Activated CD8-positive, alpha-beta T cell treated with anti-CD3 and anti-CD28 coated beads for 36 hours (primary cell): ENCODE data around the gene ANTXR1. TPM values are rescaled to one million over a fixed set of nuclear protein-coding genes. Genes with fewer than 3 reads are reported as not detected.

ENCODE experiments used
- ATAC-seq: fragments of 200-7000 bp; cut with Tn5 transposase; one replicate; pipeline ENCODE4 v1.10.0; 2021; ENCODE audit warnings: mild to moderate bottlenecking, moderate library complexity
- CTCF ChIA-PET: fragments of 350-600 bp; sonication (Branson Sonifier 250); formaldehyde crosslinking; loops from one replicate; lab custom pipeline; 2021; ENCODE audit warnings: antibody characterized with exemption; lab: Charles Lee
- POLR2A ChIA-PET: fragments of 350-600 bp; sonication (Branson Sonifier 250); formaldehyde crosslinking; loops from one replicate; lab custom pipeline; 2021; ENCODE audit warnings: antibody characterized with exemption; lab: Charles Lee
- DNase-seq: peaks from one replicate; pipeline ENCODE4 v3.0.0-alpha.2; 2020
- H3K27ac Mint-ChIP-seq: one replicate; pipeline ENCODE4 v1.8.0; 2021; ENCODE audit warnings: mild to moderate bottlenecking, mixed read lengths
- H3K27me3 Mint-ChIP-seq: one replicate; pipeline ENCODE4 v1.8.0; 2021; ENCODE audit warnings: mixed read lengths
- H3K36me3 Mint-ChIP-seq: one replicate; pipeline ENCODE4 v1.8.0; 2021; ENCODE audit warnings: low read depth, mixed read lengths
- H3K4me1 Mint-ChIP-seq: one replicate; pipeline ENCODE4 v1.8.0; 2021; ENCODE audit warnings: low read depth, mixed read lengths
- H3K4me3 Mint-ChIP-seq: one replicate; pipeline ENCODE4 v1.8.0; 2021; ENCODE audit warnings: mild to moderate bottlenecking, moderate library complexity, mixed read lengths
- H3K9me3 Mint-ChIP-seq: one replicate; pipeline ENCODE4 v1.8.0; 2021; ENCODE audit warnings: mixed read lengths
- CTCF ChIP-seq: fragments of 200-600 bp; IDR thresholded peaks from one replicate; pipeline ENCODE4 v1.8.0; 2022; ENCODE audit warnings: antibody characterized with exemption, mild to moderate bottlenecking
- intact Hi-C: fragments of 100-400 bp; cut with micrococcal nuclease; formaldehyde crosslinking; loops from one replicate; pipeline ENCODE4 v1.10.0; 2022
- total RNA-seq, 2 experiments: library from RNA; stranded (reverse); gene quantifications; one replicate each; pipeline ENCODE4 v1.2.3, GENCODE V29; 2021

Gene ANTXR1
- total RNA-seq, 2 experiments from 2014 or later, result 0.05 to 0.09 TPM

GRCh38 chr2:69260666-69261065 is 247.7 kb downstream of the ANTXR1 start:
- H3K4me3 Mint-ChIP-seq, result no peak overlapping the region
- no peak overlapping the region for H3K27ac Mint-ChIP-seq
- intact Hi-C loops, result no loop called here
- no peak for DNase-seq
- peaks cover 18% of the 10 kb centered on the region for H3K9me3 Mint-ChIP-seq
- ChIA-PET CTCF (no interaction called here), POLR2A (no interaction called here)
- H3K36me3 Mint-ChIP-seq, result no peaks in the 10 kb centered on the region
- peaks cover 16% of the 10 kb centered on the region for H3K27me3 Mint-ChIP-seq
- no peak for ATAC-seq
- no peak for TF ChIP-seq CTCF
- H3K4me1 Mint-ChIP-seq, result no peaks in the 10 kb centered on the region

- Mint-ChIP-seq H3K9me3 (no peaks in the 10 kb centered on the region), H3K36me3 (no peaks in the 10 kb centered on the region), H3K27ac (no peak overlapping the region), H3K27me3 (peaks cover 25% of the 10 kb centered on the region), H3K4me1 (no peaks in the 10 kb centered on the region), H3K4me3 (no peak overlapping the region)
- DNase-seq, result no peak
- no peak for ATAC-seq
- ChIA-PET POLR2A (no interaction called here), CTCF (no interaction called here)
- intact Hi-C loops, result no loop called here
- TF ChIP-seq CTCF, result no peak
These were observed 256.4 kb downstream of the ANTXR1 start for GRCh38 chr2:69269330-69269729.

GRCh38 chr2:69271831-69272257 is 258.9 kb downstream of the ANTXR1 start:
- no peak for TF ChIP-seq CTCF
- no peak overlapping the region for H3K4me3 Mint-ChIP-seq
- ATAC-seq (no peak), DNase-seq (no peak)
- peaks cover 28% of the 10 kb centered on the region for H3K27me3 Mint-ChIP-seq
- ChIA-PET POLR2A (no interaction called here), CTCF (interaction anchor here (1.4 kb wide), 1 partner anchor 34 kb away, joined by 4 read pairs; no protein-coding TSS in a partner anchor)
- intact Hi-C loops, result no loop called here
- H3K27ac Mint-ChIP-seq, result no peak overlapping the region
- H3K9me3 Mint-ChIP-seq, result no peaks in the 10 kb centered on the region
- no peaks in the 10 kb centered on the region for H3K36me3 Mint-ChIP-seq
- H3K4me1 Mint-ChIP-seq, result no peaks in the 10 kb centered on the region

GRCh38 chr2:69272803-69273471 is 260.0 kb downstream of the ANTXR1 start:
- no peak overlapping the region for H3K4me3 Mint-ChIP-seq
- H3K27me3 Mint-ChIP-seq, result peaks cover 27% of the 10 kb centered on the region
- H3K9me3 Mint-ChIP-seq, result no peaks in the 10 kb centered on the region
- intact Hi-C loops, result no loop called here
- ATAC-seq (no peak), DNase-seq (no peak)
- ChIA-PET POLR2A (no interaction called here), CTCF (no interaction called here)
- H3K27ac Mint-ChIP-seq, result no peak overlapping the region
- TF ChIP-seq CTCF, result no peak
- H3K4me1 Mint-ChIP-seq, result no peaks in the 10 kb centered on the region
- H3K36me3 Mint-ChIP-seq, result no peaks in the 10 kb centered on the region

GRCh38 chr2:69275490-69275889 is 262.5 kb downstream of the ANTXR1 start:
- Mint-ChIP-seq H3K27ac (no peak overlapping the region), H3K27me3 (peaks cover 22% of the 10 kb centered on the region), H3K4me3 (no peak overlapping the region), H3K9me3 (no peaks in the 10 kb centered on the region), H3K36me3 (no peaks in the 10 kb centered on the region), H3K4me1 (no peaks in the 10 kb centered on the region)
- ChIA-PET POLR2A (interaction anchor here (0.6 kb wide), 1 partner anchor 375 kb away, joined by 3 read pairs; no protein-coding TSS in a partner anchor), CTCF (interaction anchor here (1.2 kb wide), 1 partner anchor 31 kb away, joined by 3 read pairs; no protein-coding TSS in a partner anchor)
- intact Hi-C loops, result no loop called here
- ATAC-seq, result no peak
- no peak for DNase-seq
- no peak for TF ChIP-seq CTCF
